ENCODE data around the gene PATJ. TPM values are rescaled to one million over a fixed set of nuclear protein-coding genes. Genes with fewer than 3 reads are reported as not detected.
"Not testable (repeated sequence)": the region's sequence is repeated elsewhere in the genome, so short reads cannot be mapped to it uniquely, and the experiment has no call there.

PATJ gene
- total RNA-seq, 1 experiment from 2014 or later, result 28.7 TPM

DNA sequence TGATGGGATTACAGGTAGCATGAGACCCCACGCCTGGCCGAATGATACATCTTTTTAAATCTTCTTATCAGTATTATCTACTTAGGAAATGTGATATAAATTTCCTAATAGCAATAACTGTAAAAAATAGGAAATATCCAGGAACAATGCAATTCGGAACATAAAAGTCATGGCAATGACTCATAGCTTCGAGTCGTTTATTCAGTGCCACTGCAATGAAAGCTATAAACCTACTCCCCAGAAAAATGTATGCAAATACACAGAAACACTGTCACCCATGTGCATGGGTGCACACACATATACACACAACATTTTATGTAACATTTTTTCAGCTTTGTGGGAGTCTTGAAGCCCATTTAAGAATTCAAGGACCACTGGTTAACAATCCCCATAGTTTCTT, 194.6 kb downstream of the PATJ start:
- Histone ChIP-seq H3K9me2 (replicated peaks; ENCODE audit: low read length) (no peaks in the 10 kb centered on the region), H2AFZ (ENCODE audit: low read length) (no peak overlapping the region), H3F3A (ENCODE audit: low read length, unreplicated experiment) (no peaks in the 10 kb centered on the region), H3K9me3 (ENCODE audit: low read length) (no peaks in the 10 kb centered on the region), H3K79me2 (ENCODE audit: low read length) (no peaks in the 10 kb centered on the region), H3K4me3 (ENCODE audit: low read length) (no peak overlapping the region), H3K27ac (ENCODE audit: low read length) (no peak overlapping the region), H3K9ac (ENCODE audit: low read length) (no peak overlapping the region), H3K4me1 (ENCODE audit: insufficient read depth, low read length) (no peaks in the 10 kb centered on the region), H3K36me3 (ENCODE audit: low read depth, low read length) (no peaks in the 10 kb centered on the region), H4K20me1 (ENCODE audit: low read length) (no peaks in the 10 kb centered on the region), H3K27me3 (ENCODE audit: low read length) (no peaks in the 10 kb centered on the region), H3K4me2 (ENCODE audit: low read length) (no peak overlapping the region)
- no TSS peak for BruUV-seq (replicated peaks)
- DNase-seq (peak; percentile 36), ATAC-seq (peak; percentile 87)
- intact Hi-C loops (cut with micrococcal nuclease), result no loop called here
- CTCF ChIA-PET, result interaction anchor here (0.6 kb wide), 1 partner anchor 676 kb away, joined by 3 read pairs; no protein-coding TSS in a partner anchor
- POLR2A ChIA-PET (ENCODE audit: unreplicated experiment), result no interaction called here
- TF ChIP-seq EZH2phosphoT487 (IDR thresholded peaks at IDR 0.05; ENCODE audit: borderline replicate concordance, low read length) (no peak), EZH2 (IDR thresholded peaks at IDR 0.05; ENCODE audit: low read length, unreplicated experiment) (no peak)
- TF ChIP-seq, protein P1, sequence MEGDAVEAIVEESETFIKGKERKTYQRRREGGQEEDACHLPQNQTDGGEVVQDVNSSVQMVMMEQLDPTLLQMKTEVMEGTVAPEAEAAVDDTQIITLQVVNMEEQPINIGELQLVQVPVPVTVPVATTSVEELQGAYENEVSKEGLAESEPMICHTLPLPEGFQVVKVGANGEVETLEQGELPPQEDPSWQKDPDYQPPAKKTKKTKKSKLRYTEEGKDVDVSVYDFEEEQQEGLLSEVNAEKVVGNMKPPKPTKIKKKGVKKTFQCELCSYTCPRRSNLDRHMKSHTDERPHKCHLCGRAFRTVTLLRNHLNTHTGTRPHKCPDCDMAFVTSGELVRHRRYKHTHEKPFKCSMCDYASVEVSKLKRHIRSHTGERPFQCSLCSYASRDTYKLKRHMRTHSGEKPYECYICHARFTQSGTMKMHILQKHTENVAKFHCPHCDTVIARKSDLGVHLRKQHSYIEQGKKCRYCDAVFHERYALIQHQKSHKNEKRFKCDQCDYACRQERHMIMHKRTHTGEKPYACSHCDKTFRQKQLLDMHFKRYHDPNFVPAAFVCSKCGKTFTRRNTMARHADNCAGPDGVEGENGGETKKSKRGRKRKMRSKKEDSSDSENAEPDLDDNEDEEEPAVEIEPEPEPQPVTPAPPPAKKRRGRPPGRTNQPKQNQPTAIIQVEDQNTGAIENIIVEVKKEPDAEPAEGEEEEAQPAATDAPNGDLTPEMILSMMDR (conservative IDR thresholded peaks at IDR 0.05; ENCODE audit: low read depth, low read length), result no peak

GRCh38 chr1:61941794-61942193, 199.5 kb downstream of the PATJ start:
- Histone ChIP-seq H3K9me3 (ENCODE audit: low read length) (no peaks in the 10 kb centered on the region), H3K27me3 (ENCODE audit: low read length) (no peaks in the 10 kb centered on the region), H2AFZ (ENCODE audit: low read length) (no peak overlapping the region), H4K20me1 (ENCODE audit: low read length) (no peaks in the 10 kb centered on the region), H3F3A (ENCODE audit: low read length, unreplicated experiment) (no peaks in the 10 kb centered on the region), H3K79me2 (ENCODE audit: low read length) (no peaks in the 10 kb centered on the region), H3K27ac (ENCODE audit: low read length) (no peak overlapping the region), H3K9me2 (replicated peaks; ENCODE audit: low read length) (no peaks in the 10 kb centered on the region), H3K4me3 (ENCODE audit: low read length) (no peak overlapping the region), H3K36me3 (ENCODE audit: low read depth, low read length) (no peaks in the 10 kb centered on the region), H3K9ac (ENCODE audit: low read length) (no peak overlapping the region), H3K4me1 (ENCODE audit: insufficient read depth, low read length) (no peaks in the 10 kb centered on the region), H3K4me2 (ENCODE audit: low read length) (no peak overlapping the region)
- intact Hi-C loops (cut with micrococcal nuclease), result no loop called here
- DNase-seq, result no peak
- ChIA-PET POLR2A (ENCODE audit: unreplicated experiment) (no interaction called here), CTCF (no interaction called here)
- BruUV-seq (replicated peaks), result no TSS peak
- ATAC-seq, result no peak
- TF ChIP-seq EZH2phosphoT487 (IDR thresholded peaks at IDR 0.05; ENCODE audit: borderline replicate concordance, low read length) (no peak), EZH2 (IDR thresholded peaks at IDR 0.05; ENCODE audit: low read length, unreplicated experiment) (no peak)
- TF ChIP-seq, protein P1 (conservative IDR thresholded peaks at IDR 0.05; ENCODE audit: low read depth, low read length), result no peak

DNA sequence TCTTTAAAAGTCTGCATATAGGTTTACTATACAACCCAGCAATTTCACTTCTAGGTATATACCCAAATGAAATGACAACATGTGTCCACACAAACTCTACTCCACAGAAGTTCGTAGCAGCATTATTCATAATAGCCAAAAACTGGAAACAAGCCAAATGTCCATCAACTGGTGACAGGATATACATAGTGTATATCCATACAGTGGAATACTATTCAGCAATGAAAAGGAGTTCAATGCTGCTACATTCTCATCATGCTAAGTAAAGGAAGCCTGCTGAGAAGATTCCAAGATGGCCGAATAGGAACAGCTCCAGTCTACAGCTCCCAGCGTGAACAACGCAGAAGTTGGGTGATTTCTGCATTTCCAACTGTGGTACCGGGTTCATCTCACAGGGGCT, 200.6 kb downstream of the PATJ start:
- Histone ChIP-seq H2AFZ (ENCODE audit: low read length) (no peak overlapping the region), H3K4me3 (ENCODE audit: low read length) (no peak overlapping the region), H3K36me3 (ENCODE audit: low read depth, low read length) (no peaks in the 10 kb centered on the region), H3K9ac (ENCODE audit: low read length) (no peak overlapping the region), H3K27me3 (ENCODE audit: low read length) (no peaks in the 10 kb centered on the region), H3K4me1 (ENCODE audit: insufficient read depth, low read length) (no peaks in the 10 kb centered on the region), H3K27ac (ENCODE audit: low read length) (no peak overlapping the region), H3K9me3 (ENCODE audit: low read length) (no peaks in the 10 kb centered on the region), H3K79me2 (ENCODE audit: low read length) (no peaks in the 10 kb centered on the region), H3K9me2 (replicated peaks; ENCODE audit: low read length) (no peaks in the 10 kb centered on the region), H4K20me1 (ENCODE audit: low read length) (no peaks in the 10 kb centered on the region), H3K4me2 (ENCODE audit: low read length) (no peak overlapping the region), H3F3A (ENCODE audit: low read length, unreplicated experiment) (no peaks in the 10 kb centered on the region)
- intact Hi-C loops (cut with micrococcal nuclease), result no loop called here
- CTCF ChIA-PET, result no interaction called here
- no TSS peak for BruUV-seq (replicated peaks)
- no peak for DNase-seq
- POLR2A ChIA-PET (ENCODE audit: unreplicated experiment), result no interaction called here
- no peak for TF ChIP-seq EZH2phosphoT487 (IDR thresholded peaks at IDR 0.05; ENCODE audit: borderline replicate concordance, low read length)
- TF ChIP-seq, protein P1 (conservative IDR thresholded peaks at IDR 0.05; ENCODE audit: low read depth, low read length), result no peak
- TF ChIP-seq EZH2 (IDR thresholded peaks at IDR 0.05; ENCODE audit: low read length, unreplicated experiment), result no peak
- no peak for ATAC-seq

- H3K27me3 ChIP-seq (ENCODE audit: low read length); intact Hi-C loops (cut with micrococcal nuclease); CTCF ChIA-PET; H4K20me1 ChIP-seq (ENCODE audit: low read length); H3F3A ChIP-seq (ENCODE audit: low read length, unreplicated experiment); H2AFZ ChIP-seq (ENCODE audit: low read length); H3K27ac ChIP-seq (ENCODE audit: low read length); H3K4me3 ChIP-seq (ENCODE audit: low read length); ATAC-seq; H3K79me2 ChIP-seq (ENCODE audit: low read length); H3K36me3 ChIP-seq (ENCODE audit: low read depth, low read length); BruUV-seq (replicated peaks); DNase-seq; H3K9me2 ChIP-seq (replicated peaks; ENCODE audit: low read length); POLR2A ChIA-PET (ENCODE audit: unreplicated experiment); H3K9ac ChIP-seq (ENCODE audit: low read length); H3K9me3 ChIP-seq (ENCODE audit: low read length); H3K4me2 ChIP-seq (ENCODE audit: low read length): not testable (repeated sequence)
- H3K4me1 ChIP-seq (ENCODE audit: insufficient read depth, low read length), result 0 out of 2 replicates have a peak, but pooled peaks cover 14% of the 10 kb centered on the region
These were observed 206.4 kb downstream of the PATJ start for GRCh38 chr1:61948685-61949084.
